HCT116 (cell line): Measurements from ENCODE around the gene KIFC1. TPM values are rescaled to one million over a fixed set of nuclear protein-coding genes. Genes with fewer than 3 reads are reported as not detected.
"Not testable (repeated sequence)": the region's sequence is repeated elsewhere in the genome, so short reads cannot be mapped to it uniquely, and the experiment has no call there.

Source experiments
- ATAC-seq: fragments of 200-7000 bp; cut with Tn5 transposase; 2 replicates; pipeline ENCODE4 v1.9.1; 2020; ENCODE audit warnings: mild to moderate bottlenecking, moderate library complexity
- BruUV-seq: library from RNA; stranded (reverse); fragments of 400-500 nt; replicated peaks from 2 replicates; lab custom pipeline; 2021; lab: Mats Ljungman, UMichigan
- CTCF ChIA-PET: fragments of 300-600 bp; sonication (Branson Sonifier 250); formaldehyde crosslinking; loops from one replicate; lab custom pipeline; 2021; ENCODE audit warnings: antibody characterized with exemption; lab: Charles Lee
- POLR2A ChIA-PET: fragments of 300-600, 350-600 bp; sonication (Branson Sonifier 250); formaldehyde crosslinking; loops from one replicate; lab custom pipeline; 2021; ENCODE audit warnings: antibody characterized with exemption; lab: Charles Lee
- RAD21 ChIA-PET, 2 experiments: fragments of 300-600 bp; sonication (Branson Sonifier 250); formaldehyde crosslinking; loops; one replicate each; lab custom pipeline; 2023; ENCODE audit warnings: low total read pairs in 2 of 2; ENCODE audit not compliant: uncharacterized antibody in 2 of 2, unreplicated experiment in 2 of 2, low non-redundant PET in 1 of 2; lab: Charles Lee
- DNase-seq: peaks from one replicate; pipeline ENCODE4 v3.0.0-alpha.2; 2010; ENCODE audit warnings: low read depth, low spot score
- H2AFZ ChIP-seq: fragments of 200-600 bp; shearing (Covaris generic), sonication (generic); 2 replicates; pipeline ENCODE4 v1.6.1; 2017; ENCODE audit warnings: low read depth, mixed run types, mixed read lengths, antibody characterized with exemption, low read length; ENCODE audit not compliant: poor library complexity, severe bottlenecking
- H3K27ac ChIP-seq: 2 replicates; pipeline ENCODE4 v1.5.1; 2012; ENCODE audit warnings: low read depth, low read length
- H3K27me3 ChIP-seq: fragments of 200-600 bp; sonication (generic); 2 replicates; pipeline ENCODE4 v1.6.1; 2016; ENCODE audit warnings: mixed run types, low read length, mixed read lengths; ENCODE audit not compliant: insufficient read depth
- H3K36me3 ChIP-seq, 2 experiments: fragments of 200-500 bp in 1 of 2; fragments of 200-600 bp in 1 of 2; sonication (Bioruptor generic) in 1 of 2; sonication (generic) in 1 of 2; 2 replicates each; pipeline versions ENCODE4 v1.5.1 to v1.6.1; 2014 to 2016; ENCODE audit warnings: low read length in 2 of 2, inconsistent platforms in 1 of 2, mixed read lengths in 1 of 2, mixed run types in 1 of 2; ENCODE audit not compliant: insufficient read depth in 2 of 2, control insufficient read depth in 1 of 2
- H3K4me1 ChIP-seq, 2 experiments: fragments of 200-600 bp in 1 of 2; sonication (generic) in 1 of 2; 2 replicates each; pipeline versions ENCODE4 v1.5.1 to v1.6.1; 2012 to 2017; ENCODE audit warnings: low read length in 2 of 2, inconsistent platforms in 1 of 2, mild to moderate bottlenecking in 1 of 2, mixed read lengths in 1 of 2, mixed run types in 1 of 2, moderate library complexity in 1 of 2; ENCODE audit not compliant: insufficient read depth in 2 of 2, control insufficient read depth in 1 of 2
- H3K4me2 ChIP-seq: fragments of 200-600 bp; sonication (generic); 2 replicates; pipeline ENCODE4 v1.6.1; 2017; ENCODE audit warnings: mixed run types, low read length, mixed read lengths
- H3K4me3 ChIP-seq, 2 experiments: fragments of 200-600 bp in 1 of 2; sonication (generic) in 1 of 2; replicated peaks in 1 of 2; 2 replicates each; pipeline ENCODE4 v1.5.1; 2011 to 2016; ENCODE audit warnings: low read length in 2 of 2, control low read depth in 1 of 2, low read depth in 1 of 2, mild to moderate bottlenecking in 1 of 2, mixed read lengths in 1 of 2, mixed run types in 1 of 2
- H3K79me2 ChIP-seq: fragments of 200-600 bp; sonication (generic); 2 replicates; pipeline ENCODE4 v1.6.1; 2017; ENCODE audit warnings: mild to moderate bottlenecking, mixed run types, low read length, moderate library complexity, mixed read lengths; ENCODE audit not compliant: insufficient read depth
- H3K9ac ChIP-seq: fragments of 200-600 bp; sonication (generic); 2 replicates; pipeline ENCODE4 v1.6.1; 2016; ENCODE audit warnings: low read length, mixed read lengths
- H3K9me2 ChIP-seq: fragments of 200-600 bp; sonication (generic), shearing (Covaris generic); 2 replicates; pipeline ENCODE4 v1.6.1; 2017; ENCODE audit warnings: mixed run types, mild to moderate bottlenecking, moderate library complexity; ENCODE audit not compliant: insufficient read depth
- H3K9me3 ChIP-seq, 2 experiments: fragments of 200-500 bp in 1 of 2; fragments of 200-600 bp in 1 of 2; sonication (Bioruptor generic) in 1 of 2; sonication (generic) in 1 of 2; 2 replicates each; pipeline ENCODE4 v1.6.1; 2014 to 2017; ENCODE audit warnings: low read length in 2 of 2, mixed read lengths in 2 of 2, inconsistent platforms in 1 of 2, low read depth in 1 of 2, mild to moderate bottlenecking in 1 of 2, mixed run types in 1 of 2, moderate library complexity in 1 of 2; ENCODE audit not compliant: control insufficient read depth in 1 of 2, insufficient read depth in 1 of 2
- H4K20me1 ChIP-seq: fragments of 200-600 bp; sonication (generic), shearing (Covaris generic); 2 replicates; pipeline ENCODE4 v1.6.1; 2017; ENCODE audit warnings: mixed run types, mild to moderate bottlenecking, moderate library complexity; ENCODE audit not compliant: insufficient read depth
- EZH2phosphoT487 ChIP-seq: fragments of 200-600 bp; IDR thresholded peaks from 2 replicates; pipeline ENCODE4 v1.6.1; 2018; ENCODE audit warnings: antibody characterized with exemption, borderline replicate concordance
- POLR2AphosphoS5 ChIP-seq: IDR thresholded peaks from 2 replicates; pipeline ENCODE4 v1.6.1; 2011; ENCODE audit warnings: mild to moderate bottlenecking, low read depth, low read length, moderate library complexity
- SIN3A ChIP-seq: IDR thresholded peaks from 2 replicates; pipeline ENCODE4 v1.6.1; 2012; ENCODE audit warnings: low read depth
- SP1 ChIP-seq: IDR thresholded peaks from 2 replicates; pipeline ENCODE4 v1.6.1; 2012; ENCODE audit warnings: low read depth
- YY1 ChIP-seq: IDR thresholded peaks from 2 replicates; pipeline ENCODE4 v1.6.1; 2011; ENCODE audit warnings: low read length, low read depth, moderate library complexity, mild to moderate bottlenecking; ENCODE audit not compliant: insufficient replicate concordance; ENCODE audit errors: extremely low read depth
- ZFX ChIP-seq: fragments of 450-650 bp; IDR thresholded peaks from 2 replicates; pipeline ENCODE4 v1.6.1; 2017
- intact Hi-C: fragments of 100-400 bp; cut with micrococcal nuclease; formaldehyde crosslinking; loops from 2 replicates; pipeline ENCODE4 v1.10.0; 2022
- total RNA-seq: library from RNA; stranded (reverse); gene quantifications from one replicate; pipeline ENCODE4 v1.2.1, GENCODE V29; 2021; ENCODE audit not compliant: unreplicated experiment

KIFC1 gene
- total RNA-seq, 1 experiment from 2014 or later = 84.7 TPM

- TF ChIP-seq EZH2phosphoT487 = no peak
- TF ChIP-seq SIN3A = no peak
- no peak for TF ChIP-seq YY1
- no peak for TF ChIP-seq POLR2AphosphoS5
- TF ChIP-seq ZFX = no peak
- TF ChIP-seq SP1 = no peak
- no peaks in the 10 kb centered on the region for H3K9me3 ChIP-seq
- ChIA-PET POLR2A (no interaction called here), RAD21 (no interaction called here), CTCF (no interaction called here)
- no peak overlapping the region for H3K4me3 ChIP-seq
- no peaks in the 10 kb centered on the region for H4K20me1 ChIP-seq
- no peaks in the 10 kb centered on the region for H3K36me3 ChIP-seq
- no peak overlapping the region for H2AFZ ChIP-seq
- H3K9ac ChIP-seq = no peak overlapping the region
- H3K79me2 ChIP-seq = no peaks in the 10 kb centered on the region
- no peak for DNase-seq
- no peaks in the 10 kb centered on the region for H3K27me3 ChIP-seq
- BruUV-seq = no TSS peak
- no peak overlapping the region for H3K4me2 ChIP-seq
- H3K27ac ChIP-seq = no peak overlapping the region
- intact Hi-C loops = no loop called here
- H3K9me2 ChIP-seq = no peaks in the 10 kb centered on the region
- H3K4me1 ChIP-seq = peaks cover 0 to 16% of the 10 kb centered on the region in 2 experiments; a peak in 2 of 4 replicates
- no peak for ATAC-seq
Measured at GRCh38 chr6:33377171-33377570, 14.5 kb upstream of the KIFC1 start.

GRCh38 chr6:33379184-33379583, 12.4 kb upstream of the KIFC1 start:
- CTCF ChIA-PET, BruUV-seq, ATAC-seq, H3K4me2 ChIP-seq, H3K4me3 ChIP-seq, H3K9me3 ChIP-seq, RAD21 ChIA-PET, intact Hi-C loops, H2AFZ ChIP-seq, DNase-seq, H3K9ac ChIP-seq, H3K79me2 ChIP-seq, H3K27ac ChIP-seq, H4K20me1 ChIP-seq, H3K27me3 ChIP-seq, H3K9me2 ChIP-seq, H3K36me3 ChIP-seq: not testable (repeated sequence)
- peaks cover 0 to 16% of the 10 kb centered on the region in 2 experiments; a peak in 2 of 4 replicates for H3K4me1 ChIP-seq
- POLR2A ChIA-PET = interaction anchor here (0.7 to 2.0 kb wide), 2 partner anchors 15 to 407 kb away, joined by 4 read pairs; no protein-coding TSS in a partner anchor
